WTC11 (cell line): ENCODE results near the gene RUVBL2.

Experiments used
- CREM ChIP-seq: sonication (generic); formaldehyde crosslinking; IDR thresholded peaks from 2 replicates; pipeline ENCODE4 v1.8.1; 2022; ENCODE audit warnings: mild to moderate bottlenecking, missing genetic modification reagents, moderate library complexity
- CTCF ChIP-seq: fragments of 200-600 bp; IDR thresholded peaks from 2 replicates; pipeline ENCODE4 v1.8.0; 2022; ENCODE audit warnings: antibody characterized with exemption
- IRF1 ChIP-seq: sonication (generic); formaldehyde crosslinking; IDR thresholded peaks from 2 replicates; pipeline ENCODE4 v1.8.0; 2023; ENCODE audit warnings: missing genetic modification reagents
- SP1 ChIP-seq: sonication (generic); formaldehyde crosslinking; conservative IDR thresholded peaks from 2 replicates; pipeline ENCODE4 v1.8.1; 2022; ENCODE audit warnings: missing genetic modification reagents
- TP53 ChIP-seq: sonication (generic); formaldehyde crosslinking; IDR thresholded peaks from 2 replicates; pipeline ENCODE4 v1.8.1; 2023; ENCODE audit warnings: mild to moderate bottlenecking, missing genetic modification reagents
- ZNF512 ChIP-seq: sonication (generic); formaldehyde crosslinking; IDR thresholded peaks from 2 replicates; pipeline ENCODE4 v1.8.1; 2022; ENCODE audit warnings: missing genetic modification reagents, borderline replicate concordance
- TF ChIP-seq, protein P1 (sequence below): sonication (generic); formaldehyde crosslinking; IDR thresholded peaks from 2 replicates; pipeline ENCODE4 v1.8.1; 2023; ENCODE audit warnings: mild to moderate bottlenecking, missing genetic modification reagents, moderate library complexity
- TF ChIP-seq, protein P2 (sequence below): sonication (generic); formaldehyde crosslinking; IDR thresholded peaks from 2 replicates; pipeline ENCODE4 v1.8.0; 2022; ENCODE audit warnings: mild to moderate bottlenecking, missing genetic modification reagents

- no peak for TF ChIP-seq CTCF
- TF ChIP-seq, protein P1, sequence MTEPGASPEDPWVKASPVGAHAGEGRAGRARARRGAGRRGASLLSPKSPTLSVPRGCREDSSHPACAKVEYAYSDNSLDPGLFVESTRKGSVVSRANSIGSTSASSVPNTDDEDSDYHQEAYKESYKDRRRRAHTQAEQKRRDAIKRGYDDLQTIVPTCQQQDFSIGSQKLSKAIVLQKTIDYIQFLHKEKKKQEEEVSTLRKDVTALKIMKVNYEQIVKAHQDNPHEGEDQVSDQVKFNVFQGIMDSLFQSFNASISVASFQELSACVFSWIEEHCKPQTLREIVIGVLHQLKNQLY (CRISPR knock-in tag) = no peak
- no peak for TF ChIP-seq TP53 (CRISPR knock-in tag)
- TF ChIP-seq ZNF512 (CRISPR knock-in tag) = no peak
- TF ChIP-seq, protein P2, sequence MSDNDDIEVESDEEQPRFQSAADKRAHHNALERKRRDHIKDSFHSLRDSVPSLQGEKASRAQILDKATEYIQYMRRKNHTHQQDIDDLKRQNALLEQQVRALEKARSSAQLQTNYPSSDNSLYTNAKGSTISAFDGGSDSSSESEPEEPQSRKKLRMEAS (CRISPR knock-in tag) = no peak
- TF ChIP-seq IRF1 (CRISPR knock-in tag) = no peak
- no peak for TF ChIP-seq SP1 (CRISPR knock-in tag)
- TF ChIP-seq CREM (CRISPR knock-in tag) = no peak
Measured at GRCh38 chr19:49064029-49064629, 70.4 kb downstream of the RUVBL2 start.
